HG02885 (cell line): ENCODE data around the gene PRPF8.
A peak's percentile ranks its signal among the peaks of the same experiment; 100 is the strongest.
"Not testable (repeated sequence)": the region's sequence is repeated elsewhere in the genome, so short reads cannot be mapped to it uniquely, and the experiment has no call there.

ENCODE experiments used
- ATAC-seq: cut with Tn5 transposase; IDR thresholded peaks from one replicate; pipeline ENCODE4 v1.9.1; 2021; ENCODE audit warnings: mild to moderate bottlenecking; ENCODE audit not compliant: unreplicated experiment, poor library complexity

PRPF8 gene

GRCh38 chr17:1684378-1685189 lies at the start of gene PRPF8:
TSS of gene PRPF8 (minus strand) at chr17:1684867. CDS start at chr17:1684571, 296 bp downstream.
- ATAC-seq = peak; percentile 99

DNA sequence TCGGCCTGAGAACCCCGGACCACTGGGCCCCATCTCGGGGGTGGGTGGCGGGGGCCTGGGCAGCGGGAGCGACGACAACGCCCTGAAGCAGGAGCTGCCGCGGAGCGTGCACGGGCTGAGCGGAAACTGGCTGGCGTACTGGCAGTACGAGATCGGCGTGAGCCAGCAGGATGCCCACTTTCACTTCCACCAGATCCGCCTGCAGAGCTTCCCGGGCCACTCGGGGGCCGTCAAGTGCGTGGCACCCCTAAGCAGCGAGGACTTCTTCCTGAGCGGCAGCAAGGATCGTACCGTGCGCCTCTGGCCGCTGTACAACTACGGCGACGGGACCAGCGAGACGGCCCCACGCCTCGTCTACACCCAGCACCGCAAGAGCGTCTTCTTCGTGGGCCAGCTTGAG lies 49.1 kb upstream of the PRPF8 start:
- no peak for ATAC-seq

DNA sequence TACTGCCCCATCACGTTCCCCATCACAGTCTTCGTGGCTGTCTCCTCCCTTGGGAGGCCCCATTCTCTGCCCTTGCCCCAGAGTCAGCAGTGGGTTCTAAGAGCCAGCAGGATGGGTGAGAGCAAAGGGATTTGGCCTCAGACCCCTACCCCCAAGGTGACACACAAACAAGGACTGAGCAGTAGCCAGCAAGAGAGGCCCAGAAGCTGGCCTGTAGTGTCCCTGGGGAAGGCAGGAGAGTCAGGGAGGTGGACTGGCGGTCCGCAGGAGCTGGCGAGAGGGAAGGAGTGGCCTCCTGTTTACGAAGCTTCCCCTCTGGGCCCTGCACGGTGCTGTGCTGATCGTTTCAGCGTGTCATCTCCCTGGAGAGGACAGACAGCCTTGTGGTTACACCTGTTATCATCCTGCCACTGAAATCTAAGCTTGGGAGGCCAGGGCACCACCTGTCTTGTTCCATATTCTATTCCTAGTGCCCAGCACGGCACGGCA lies 48.2 kb upstream of the PRPF8 start:
- no peak for ATAC-seq

DNA sequence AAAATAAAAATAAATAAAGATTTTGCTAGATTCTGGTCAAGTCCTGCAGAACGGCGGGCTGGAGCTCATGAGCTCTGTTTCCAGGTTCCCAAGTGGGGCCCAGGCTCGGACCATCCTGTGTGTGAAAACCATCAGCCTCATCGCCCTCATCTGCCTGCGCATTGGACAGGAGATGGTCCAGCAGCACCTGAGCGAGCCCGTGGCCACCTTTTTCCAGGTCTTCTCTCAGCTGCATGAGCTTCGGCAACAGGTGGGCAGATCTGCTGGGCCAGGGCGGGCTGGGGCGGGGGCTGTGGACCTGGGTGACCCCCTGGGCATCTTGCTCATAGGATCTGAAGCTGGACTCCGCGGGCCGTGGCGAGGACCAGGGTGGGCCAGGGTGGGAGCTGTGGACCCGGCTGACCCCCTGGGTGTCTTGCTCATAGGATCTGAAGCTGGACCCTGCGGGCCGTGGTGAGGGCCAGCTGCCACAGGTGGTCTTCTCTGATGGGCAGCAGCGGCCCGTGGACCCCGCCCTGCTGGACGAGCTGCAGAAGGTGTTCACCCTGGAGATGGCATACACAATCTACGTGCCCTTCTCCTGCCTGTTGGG lies 47.7 kb upstream of the PRPF8 start:
- ATAC-seq = no peak

DNA sequence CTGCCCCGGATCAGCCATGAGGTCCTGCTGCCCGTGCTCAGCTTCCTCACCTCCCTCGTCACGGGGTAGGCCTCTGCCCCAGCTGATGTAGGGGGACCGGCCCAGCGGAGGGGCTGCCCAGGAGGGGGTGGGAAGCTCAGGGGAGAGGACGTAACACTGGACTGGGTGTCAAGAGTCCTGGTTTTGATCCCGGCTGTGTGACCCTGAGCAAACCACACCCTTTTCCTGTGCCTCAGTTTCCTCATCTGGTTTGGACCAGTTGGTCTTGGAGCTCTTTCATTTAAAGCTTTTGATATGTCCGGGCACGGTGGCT lies 46.5 kb upstream of the PRPF8 start:
- no peak for ATAC-seq

- no peak for ATAC-seq
Measured at GRCh38 chr17:1730326-1731193, 45.9 kb upstream of the PRPF8 start.

DNA sequence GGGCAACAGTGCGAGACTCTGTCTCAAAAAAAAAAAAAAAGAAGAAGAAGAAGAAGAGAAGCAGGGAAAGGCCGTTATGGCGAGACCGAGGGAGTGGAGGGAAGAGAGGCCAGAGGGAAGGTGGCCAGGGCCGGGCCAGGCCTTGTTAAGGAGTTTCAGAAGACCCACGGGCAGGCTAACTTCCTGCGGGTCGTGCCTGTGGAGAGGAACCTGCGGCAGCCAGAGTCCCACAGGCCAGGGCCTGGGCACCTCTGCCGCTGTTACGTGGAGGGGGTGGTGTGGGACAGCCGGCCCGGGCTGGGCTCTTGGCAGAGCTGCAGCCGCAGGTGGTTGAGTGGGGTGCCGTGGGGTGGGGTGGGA lies 45.3 kb upstream of the PRPF8 start:
- ATAC-seq = no peak

GRCh38 chr17:1727876-1728630 lies 43.4 kb upstream of the PRPF8 start:
- ATAC-seq = no peak

- ATAC-seq = no peak
Measured at GRCh38 chr17:1727258-1727789, 42.7 kb upstream of the PRPF8 start.

GRCh38 chr17:1726626-1727257 lies 42.1 kb upstream of the PRPF8 start:
- no peak for ATAC-seq

GRCh38 chr17:1725642-1726511 lies 41.2 kb upstream of the PRPF8 start:
- no peak for ATAC-seq

- peak; percentile 8 for ATAC-seq
Measured at GRCh38 chr17:1724869-1725641, 40.4 kb upstream of the PRPF8 start.

DNA sequence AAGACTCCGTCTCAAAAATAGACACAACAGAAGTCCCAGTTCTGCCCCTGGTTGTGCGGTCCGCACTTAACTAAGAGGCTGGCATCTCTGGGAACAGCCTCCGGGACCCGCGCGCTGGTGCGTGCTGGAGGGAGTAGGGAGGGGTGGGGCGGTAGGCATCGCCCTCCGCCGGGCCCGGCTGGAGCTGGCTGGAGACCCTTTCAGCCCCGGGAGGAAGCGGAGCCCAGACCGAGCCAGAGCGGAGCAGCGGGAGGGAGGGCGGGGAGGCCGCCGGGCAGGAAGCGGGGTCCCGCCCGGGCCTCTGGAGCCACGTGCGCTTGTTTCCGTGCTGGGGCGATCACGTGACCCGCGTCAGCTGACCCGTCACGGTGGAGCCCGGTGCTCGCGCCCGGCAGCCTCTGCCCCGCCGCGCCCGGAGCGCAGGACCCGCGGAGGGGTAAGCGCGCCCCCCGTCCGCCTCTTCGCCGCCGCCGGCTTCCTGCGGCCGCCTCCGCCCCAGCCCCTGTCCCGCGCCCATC lies 39.7 kb upstream of the PRPF8 start, which contains the start of gene WDR81:
WDR81 (plus strand) TSS at position 354 of the 518 bp plus-strand sequence. CDS start 256 bp downstream, outside the sequence.
- ATAC-seq = peak; percentile 72

DNA sequence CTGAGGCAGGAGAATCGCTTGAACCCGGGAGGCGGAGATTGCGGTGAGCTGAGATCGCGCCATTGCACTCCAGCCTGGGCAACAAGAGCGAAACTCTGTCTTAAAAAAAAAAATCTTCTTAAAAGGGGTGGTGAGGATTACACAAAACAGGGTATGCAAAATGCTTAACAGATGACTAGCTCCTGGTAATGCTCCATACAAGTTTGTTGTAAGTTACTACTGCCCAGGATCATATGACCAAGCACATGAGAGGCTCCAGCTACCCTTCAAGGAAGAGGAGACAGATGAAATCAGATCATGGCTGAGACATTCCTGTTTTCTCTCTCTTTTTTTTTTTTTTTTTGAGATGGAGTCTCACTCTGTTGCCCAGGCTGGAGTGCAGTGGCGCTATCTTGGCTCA lies 37.4 kb upstream of the PRPF8 start:
- not testable (repeated sequence) for ATAC-seq

DNA sequence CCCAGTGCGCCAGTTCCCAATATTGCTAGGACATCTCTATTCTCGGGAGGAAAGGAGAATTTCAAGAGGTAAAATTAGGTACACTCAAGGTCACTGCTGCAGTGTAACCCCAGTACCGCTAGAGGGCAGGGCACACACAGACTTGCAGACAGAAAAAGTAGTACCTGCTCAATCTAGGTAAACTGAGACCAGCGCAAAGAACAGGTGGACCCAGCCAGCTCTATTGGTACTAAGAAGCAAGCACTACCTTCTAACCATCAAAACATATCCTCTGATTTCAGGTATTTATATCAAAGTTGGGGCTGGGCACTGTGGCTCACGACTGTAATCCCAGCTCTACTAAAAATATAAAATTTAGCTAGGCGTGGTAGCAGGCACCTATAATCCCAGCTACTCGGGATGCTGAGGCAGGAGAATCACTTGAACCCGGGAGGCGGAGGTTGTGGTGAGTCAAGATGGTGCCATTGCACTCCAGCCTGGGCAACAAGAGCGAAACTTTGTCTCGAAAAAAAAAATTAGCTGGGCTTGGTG lies 36.3 kb upstream of the PRPF8 start:
- no peak for ATAC-seq

GRCh38 chr17:1718362-1719165 lies 33.9 kb upstream of the PRPF8 start:
- ATAC-seq = no peak
